GM13976 (cell line): ENCODE results near the gene TCIRG1.

ENCODE experiments used
- DNase-seq: peaks from one replicate; pipeline ENCODE4 v3.0.0; 2012; ENCODE audit warnings: low spot score
- in situ Hi-C: fragments of 300-500 bp; cut with MboI; formaldehyde crosslinking; loops from one replicate; pipeline ENCODE4 v1.12.0; 2022; ENCODE audit warnings: low sequenced_read_pairs, mixed read lengths, inconsistent platforms; ENCODE audit not compliant: unreplicated experiment
- TF ChIP-seq, protein P1 (sequence below): IDR thresholded peaks from 2 replicates; pipeline ENCODE4 v1.5.1; 2012; ENCODE audit warnings: borderline replicate concordance, mild to moderate bottlenecking; ENCODE audit not compliant: insufficient read depth; ENCODE audit errors: extremely low read depth, missing control alignments, control extremely low read depth

Gene TCIRG1

DNA sequence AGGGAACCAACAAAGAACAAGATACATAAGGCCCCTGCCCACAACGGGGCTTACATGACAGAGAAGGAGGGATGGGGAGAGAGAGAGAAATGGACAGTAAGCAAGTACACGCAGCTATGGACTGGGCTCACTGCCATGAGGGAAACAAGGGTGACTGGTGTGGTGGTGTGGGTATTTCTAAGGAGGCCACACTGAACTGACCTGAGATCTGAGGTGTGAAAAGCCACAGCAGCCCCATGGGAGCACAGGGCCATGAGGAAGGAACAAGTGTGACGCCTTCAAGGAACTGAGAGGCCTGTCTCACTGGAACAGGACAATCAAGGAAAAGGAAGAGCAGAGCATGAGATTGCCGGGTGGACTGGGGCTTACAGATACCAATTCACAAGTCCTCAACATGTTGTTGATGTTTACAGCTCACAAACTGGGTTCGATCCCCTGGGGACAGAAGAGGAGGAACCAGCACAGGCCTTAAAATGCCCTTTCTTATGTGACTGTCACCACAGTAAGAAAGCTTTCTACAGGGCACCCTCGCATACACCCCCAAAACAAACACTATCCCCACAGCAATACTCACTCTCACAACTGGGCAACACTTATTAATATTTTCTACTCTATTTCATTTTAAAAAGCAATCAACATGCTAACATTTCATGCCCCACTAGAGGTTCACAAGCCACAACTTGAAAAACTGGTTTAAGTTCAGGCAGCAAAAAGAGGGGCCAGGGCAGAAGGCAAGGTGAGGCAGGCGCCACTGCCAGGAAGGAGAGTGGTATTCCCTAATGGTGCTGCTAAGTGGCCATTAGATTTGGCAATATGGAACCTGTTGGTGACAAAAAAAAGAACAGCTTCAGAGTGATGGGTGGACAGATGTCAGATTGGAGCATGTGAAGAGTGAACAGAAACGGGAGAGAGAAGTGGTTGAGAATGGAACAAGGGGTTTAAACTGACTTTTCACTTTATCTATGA, 39.1 kb downstream of the TCIRG1 start:
- in situ Hi-C loops, result no loop called here
- TF ChIP-seq, protein P1, sequence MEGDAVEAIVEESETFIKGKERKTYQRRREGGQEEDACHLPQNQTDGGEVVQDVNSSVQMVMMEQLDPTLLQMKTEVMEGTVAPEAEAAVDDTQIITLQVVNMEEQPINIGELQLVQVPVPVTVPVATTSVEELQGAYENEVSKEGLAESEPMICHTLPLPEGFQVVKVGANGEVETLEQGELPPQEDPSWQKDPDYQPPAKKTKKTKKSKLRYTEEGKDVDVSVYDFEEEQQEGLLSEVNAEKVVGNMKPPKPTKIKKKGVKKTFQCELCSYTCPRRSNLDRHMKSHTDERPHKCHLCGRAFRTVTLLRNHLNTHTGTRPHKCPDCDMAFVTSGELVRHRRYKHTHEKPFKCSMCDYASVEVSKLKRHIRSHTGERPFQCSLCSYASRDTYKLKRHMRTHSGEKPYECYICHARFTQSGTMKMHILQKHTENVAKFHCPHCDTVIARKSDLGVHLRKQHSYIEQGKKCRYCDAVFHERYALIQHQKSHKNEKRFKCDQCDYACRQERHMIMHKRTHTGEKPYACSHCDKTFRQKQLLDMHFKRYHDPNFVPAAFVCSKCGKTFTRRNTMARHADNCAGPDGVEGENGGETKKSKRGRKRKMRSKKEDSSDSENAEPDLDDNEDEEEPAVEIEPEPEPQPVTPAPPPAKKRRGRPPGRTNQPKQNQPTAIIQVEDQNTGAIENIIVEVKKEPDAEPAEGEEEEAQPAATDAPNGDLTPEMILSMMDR, result no peak
- DNase-seq, result peak; percentile 37

DNA sequence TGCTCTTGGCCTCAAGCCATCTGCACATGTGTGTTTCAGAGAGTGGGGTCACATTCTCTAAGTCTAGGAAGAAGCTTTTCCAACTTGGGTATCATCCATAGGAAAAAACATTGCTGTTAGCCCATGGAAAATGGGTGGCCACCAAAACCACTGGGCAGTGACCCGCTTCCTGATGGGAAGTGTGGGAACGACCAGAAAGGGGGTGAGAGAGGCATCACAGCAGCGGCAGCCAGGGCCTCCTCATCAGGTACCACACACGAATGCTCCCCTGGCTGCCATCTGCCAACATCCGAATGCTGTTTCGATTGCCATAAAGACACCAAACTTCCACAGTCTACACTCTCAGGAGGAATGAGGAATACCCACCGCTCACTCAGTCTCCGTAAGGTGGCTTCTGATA, 42.0 kb downstream of the TCIRG1 start:
- TF ChIP-seq, protein P1, result no peak
- in situ Hi-C loops, result no loop called here
- DNase-seq, result no peak

DNA sequence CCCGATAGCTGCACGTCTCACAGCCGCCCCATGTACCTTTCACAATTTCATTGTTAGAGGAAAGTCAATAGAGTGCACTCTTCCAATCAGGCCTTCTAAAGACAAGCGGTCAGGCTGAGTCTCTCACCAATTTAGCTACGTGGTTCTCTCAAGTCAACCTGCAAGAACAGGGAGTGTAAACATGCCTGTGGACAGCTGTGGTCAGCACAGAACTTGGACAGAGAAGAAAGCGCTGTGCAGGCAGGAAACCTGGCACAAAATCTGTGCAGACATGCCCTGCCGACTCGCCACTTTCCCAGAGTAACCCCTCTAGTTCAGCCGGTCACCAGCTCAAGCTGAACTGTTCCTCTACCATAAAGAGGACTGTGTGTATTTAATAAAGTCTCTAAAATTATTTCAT, 42.9 kb downstream of the TCIRG1 start:
- in situ Hi-C loops, result no loop called here
- DNase-seq, result no peak
- TF ChIP-seq, protein P1, result no peak

DNA sequence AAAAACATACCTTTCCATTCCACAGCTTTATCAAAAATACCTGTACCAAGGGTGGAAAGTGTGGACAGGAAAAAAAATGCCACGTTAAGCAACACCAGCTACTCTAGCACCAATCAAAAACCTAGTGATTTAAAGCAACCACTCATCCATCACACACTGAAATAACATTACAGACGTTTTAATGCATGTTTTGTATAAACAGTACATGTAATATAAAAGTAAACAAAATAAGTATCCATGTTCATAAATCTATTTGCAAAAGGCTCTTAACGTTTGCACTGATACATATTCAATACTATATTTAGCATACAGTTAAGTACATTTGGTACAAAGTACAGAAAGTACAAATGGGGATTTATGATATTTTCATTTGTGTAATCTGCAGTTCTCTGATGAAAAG, 43.7 kb downstream of the TCIRG1 start:
- TF ChIP-seq, protein P1, result no peak
- in situ Hi-C loops, result no loop called here
- DNase-seq, result no peak

DNA sequence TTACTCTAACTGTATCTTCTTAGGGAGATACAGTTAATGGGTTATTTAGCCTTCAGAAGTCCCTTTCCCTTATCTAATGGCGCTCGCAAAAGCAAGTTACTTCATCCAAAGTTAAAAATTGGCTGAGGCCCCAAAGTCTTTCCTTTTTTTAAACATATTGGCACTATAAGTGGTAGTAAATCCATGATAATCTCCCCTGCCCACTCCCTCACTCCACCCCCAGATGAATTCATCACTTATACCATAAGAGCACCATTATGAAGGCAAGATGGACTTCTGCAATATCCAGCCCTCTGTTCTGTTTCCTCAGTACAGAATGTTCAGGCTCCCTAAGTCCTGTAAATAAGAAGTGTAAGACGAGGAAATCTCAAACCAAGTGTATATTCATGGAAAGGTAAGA, 44.7 kb downstream of the TCIRG1 start:
- TF ChIP-seq, protein P1, result no peak
- in situ Hi-C loops, result no loop called here
- DNase-seq, result no peak

DNA sequence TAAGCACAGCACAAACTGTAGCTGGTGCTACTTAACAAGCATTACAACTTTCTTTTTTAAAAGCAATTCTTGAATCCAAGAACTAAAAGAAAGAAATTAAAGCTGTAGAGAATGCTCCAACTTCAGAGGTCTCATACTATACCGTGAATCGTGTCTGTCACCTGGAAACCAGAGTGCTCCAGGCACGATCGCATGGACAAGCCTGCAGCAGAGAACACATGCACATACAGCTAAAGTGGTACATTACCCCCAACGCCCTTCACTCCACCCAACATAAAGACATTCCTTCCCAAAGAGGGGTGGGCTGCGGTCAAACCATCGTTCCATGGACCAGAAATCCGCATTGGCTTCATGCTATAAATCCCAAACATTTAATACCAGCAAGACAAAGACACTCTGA, 50.9 kb downstream of the TCIRG1 start:
- in situ Hi-C loops, result no loop called here
- no peak for DNase-seq
- TF ChIP-seq, protein P1, result no peak

DNA sequence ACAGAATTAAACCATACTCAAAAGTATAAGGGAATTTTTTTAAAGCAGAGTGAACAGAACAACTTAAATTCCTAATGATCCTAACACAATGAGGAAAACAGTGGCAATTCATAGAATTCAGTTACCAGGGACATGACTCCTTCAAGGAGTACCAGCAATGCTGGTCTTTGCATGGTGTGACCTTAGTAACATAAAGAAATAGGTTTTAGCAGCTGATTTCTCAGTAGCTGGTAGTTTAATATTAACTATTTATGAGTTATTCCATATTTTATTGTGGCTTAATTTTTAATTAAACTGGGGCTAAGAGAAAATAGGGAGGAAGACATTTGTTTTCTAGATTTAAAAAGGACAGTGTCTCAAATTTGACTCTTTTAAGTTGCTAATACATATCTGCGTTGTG, 51.5 kb downstream of the TCIRG1 start:
- DNase-seq, result no peak
- in situ Hi-C loops, result no loop called here
- TF ChIP-seq, protein P1, result no peak
